ENCODE measurements around the gene COP1.

DNA sequence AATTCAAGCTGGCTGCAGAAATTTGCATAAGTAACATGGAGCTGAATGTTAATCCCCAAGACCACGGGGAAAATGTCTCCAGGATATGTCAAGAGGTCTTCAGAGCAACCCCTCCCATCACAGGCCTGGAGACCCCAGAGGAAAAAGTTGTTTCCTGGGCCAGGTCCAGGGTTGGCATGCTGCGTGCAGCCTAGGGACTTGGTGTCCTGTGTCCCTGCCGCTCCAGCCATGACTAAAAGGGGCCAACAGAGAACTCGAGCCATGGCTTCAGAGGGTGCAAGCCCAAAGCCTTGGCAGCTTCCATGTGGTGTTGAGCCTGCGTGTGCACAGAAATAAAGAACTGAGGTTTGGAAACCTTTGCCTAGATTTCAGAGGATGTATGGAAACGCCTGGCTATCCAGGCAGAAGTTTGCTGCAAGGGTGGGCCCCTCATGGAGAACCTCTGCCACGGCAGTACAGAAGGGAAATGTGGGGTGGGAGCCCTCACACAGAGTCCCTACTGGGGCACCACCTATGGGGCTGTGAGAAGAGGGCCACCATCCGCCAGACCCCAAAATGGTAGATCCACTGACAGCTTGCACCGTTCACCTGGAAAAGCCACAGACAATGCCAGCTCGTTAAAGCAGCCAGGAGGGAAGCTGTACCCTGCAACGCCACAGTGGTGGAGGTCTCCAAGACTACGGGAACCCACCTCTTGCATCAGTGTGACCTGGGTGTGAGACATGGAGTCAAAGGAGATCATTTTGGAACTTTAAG, 222.9 kb downstream of the COP1 start:
- TF ChIP-seq, protein P1, sequence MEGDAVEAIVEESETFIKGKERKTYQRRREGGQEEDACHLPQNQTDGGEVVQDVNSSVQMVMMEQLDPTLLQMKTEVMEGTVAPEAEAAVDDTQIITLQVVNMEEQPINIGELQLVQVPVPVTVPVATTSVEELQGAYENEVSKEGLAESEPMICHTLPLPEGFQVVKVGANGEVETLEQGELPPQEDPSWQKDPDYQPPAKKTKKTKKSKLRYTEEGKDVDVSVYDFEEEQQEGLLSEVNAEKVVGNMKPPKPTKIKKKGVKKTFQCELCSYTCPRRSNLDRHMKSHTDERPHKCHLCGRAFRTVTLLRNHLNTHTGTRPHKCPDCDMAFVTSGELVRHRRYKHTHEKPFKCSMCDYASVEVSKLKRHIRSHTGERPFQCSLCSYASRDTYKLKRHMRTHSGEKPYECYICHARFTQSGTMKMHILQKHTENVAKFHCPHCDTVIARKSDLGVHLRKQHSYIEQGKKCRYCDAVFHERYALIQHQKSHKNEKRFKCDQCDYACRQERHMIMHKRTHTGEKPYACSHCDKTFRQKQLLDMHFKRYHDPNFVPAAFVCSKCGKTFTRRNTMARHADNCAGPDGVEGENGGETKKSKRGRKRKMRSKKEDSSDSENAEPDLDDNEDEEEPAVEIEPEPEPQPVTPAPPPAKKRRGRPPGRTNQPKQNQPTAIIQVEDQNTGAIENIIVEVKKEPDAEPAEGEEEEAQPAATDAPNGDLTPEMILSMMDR (IDR thresholded peaks at IDR 0.05) = no peak
- TF ChIP-seq POLR2A (IDR thresholded peaks at IDR 0.05) = no peak
